Measurements from ENCODE around the gene SELENON. TPM values are rescaled to one million over a fixed set of nuclear protein-coding genes. Genes with fewer than 3 reads are reported as not detected.
A peak's percentile ranks its signal among the peaks of the same experiment; 100 is the strongest.

Gene SELENON
- total RNA-seq, 1 experiment from 2014 or later = 57.2 TPM

DNA sequence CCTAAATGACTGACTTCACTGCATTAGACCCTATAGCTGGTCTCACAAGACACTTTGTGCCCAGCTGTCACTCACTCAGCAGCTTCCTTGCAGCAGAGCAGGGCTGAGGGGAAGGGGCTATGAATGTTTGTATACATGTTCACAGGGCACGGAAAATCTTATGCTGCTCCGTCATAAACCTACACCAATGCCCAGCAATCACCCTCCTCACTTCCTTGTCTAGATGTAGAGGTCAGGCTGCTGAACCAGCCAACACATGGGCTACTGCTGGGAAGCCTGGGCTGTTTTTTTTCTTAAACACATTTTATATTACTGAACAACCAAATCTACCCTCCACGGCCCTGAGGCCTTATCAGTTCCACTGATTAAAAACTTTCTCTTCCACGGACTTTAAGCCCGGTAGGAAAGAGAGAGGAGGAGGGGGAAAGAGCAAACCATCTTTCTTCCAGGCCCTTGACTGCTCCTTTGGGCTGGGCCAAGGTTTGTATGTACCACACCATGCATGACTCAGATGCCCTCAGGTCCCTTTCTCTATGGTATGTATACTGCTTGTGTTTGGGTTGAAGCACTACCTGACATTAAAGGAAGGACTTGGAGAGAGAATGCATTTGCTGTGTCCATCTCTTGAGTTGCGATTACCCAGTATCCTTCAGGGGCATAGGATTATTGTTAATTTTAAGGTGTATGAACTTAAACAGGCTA is 32.5 kb downstream of the SELENON start:
- POLR2A ChIA-PET = no interaction called here

DNA sequence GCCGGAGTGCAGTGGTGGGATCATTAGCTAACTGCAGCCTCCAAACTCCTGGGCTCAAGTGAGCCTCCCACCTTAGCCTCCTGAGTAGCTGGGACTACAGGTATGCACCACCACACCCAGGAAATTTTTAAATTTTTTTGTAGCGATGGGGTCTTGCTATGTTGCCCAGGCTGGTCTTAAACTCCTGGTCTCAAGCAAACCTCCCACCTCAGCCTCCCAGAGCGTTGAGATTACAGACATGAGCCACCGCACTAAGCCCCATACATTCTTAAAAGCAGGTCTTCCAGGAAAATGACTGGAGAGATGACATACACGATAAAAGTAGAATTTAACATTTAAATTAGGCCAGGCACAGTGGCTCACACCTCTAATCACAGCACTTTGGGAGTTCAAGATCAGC is 33.2 kb downstream of the SELENON start:
- CTCF ChIA-PET = no interaction called here
- in situ Hi-C loops (cut with HindIII; ENCODE audit: low pct_unique_long_range_greater_than_20kb, low sequenced_read_pairs) = no loop called here
- TF ChIP-seq POLR2AphosphoS5 (IDR thresholded peaks at IDR 0.05; ENCODE audit: low read depth, low read length) (no peak), TCF7L2 (IDR thresholded peaks at IDR 0.05; ENCODE audit: low read depth, low read length) (no peak), SIN3A (IDR thresholded peaks at IDR 0.05; ENCODE audit: borderline replicate concordance, insufficient read depth, low read depth, low read length) (no peak)
- TF ChIP-seq, protein P1, sequence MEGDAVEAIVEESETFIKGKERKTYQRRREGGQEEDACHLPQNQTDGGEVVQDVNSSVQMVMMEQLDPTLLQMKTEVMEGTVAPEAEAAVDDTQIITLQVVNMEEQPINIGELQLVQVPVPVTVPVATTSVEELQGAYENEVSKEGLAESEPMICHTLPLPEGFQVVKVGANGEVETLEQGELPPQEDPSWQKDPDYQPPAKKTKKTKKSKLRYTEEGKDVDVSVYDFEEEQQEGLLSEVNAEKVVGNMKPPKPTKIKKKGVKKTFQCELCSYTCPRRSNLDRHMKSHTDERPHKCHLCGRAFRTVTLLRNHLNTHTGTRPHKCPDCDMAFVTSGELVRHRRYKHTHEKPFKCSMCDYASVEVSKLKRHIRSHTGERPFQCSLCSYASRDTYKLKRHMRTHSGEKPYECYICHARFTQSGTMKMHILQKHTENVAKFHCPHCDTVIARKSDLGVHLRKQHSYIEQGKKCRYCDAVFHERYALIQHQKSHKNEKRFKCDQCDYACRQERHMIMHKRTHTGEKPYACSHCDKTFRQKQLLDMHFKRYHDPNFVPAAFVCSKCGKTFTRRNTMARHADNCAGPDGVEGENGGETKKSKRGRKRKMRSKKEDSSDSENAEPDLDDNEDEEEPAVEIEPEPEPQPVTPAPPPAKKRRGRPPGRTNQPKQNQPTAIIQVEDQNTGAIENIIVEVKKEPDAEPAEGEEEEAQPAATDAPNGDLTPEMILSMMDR (IDR thresholded peaks at IDR 0.05) = no peak
- TF ChIP-seq, protein P2, sequence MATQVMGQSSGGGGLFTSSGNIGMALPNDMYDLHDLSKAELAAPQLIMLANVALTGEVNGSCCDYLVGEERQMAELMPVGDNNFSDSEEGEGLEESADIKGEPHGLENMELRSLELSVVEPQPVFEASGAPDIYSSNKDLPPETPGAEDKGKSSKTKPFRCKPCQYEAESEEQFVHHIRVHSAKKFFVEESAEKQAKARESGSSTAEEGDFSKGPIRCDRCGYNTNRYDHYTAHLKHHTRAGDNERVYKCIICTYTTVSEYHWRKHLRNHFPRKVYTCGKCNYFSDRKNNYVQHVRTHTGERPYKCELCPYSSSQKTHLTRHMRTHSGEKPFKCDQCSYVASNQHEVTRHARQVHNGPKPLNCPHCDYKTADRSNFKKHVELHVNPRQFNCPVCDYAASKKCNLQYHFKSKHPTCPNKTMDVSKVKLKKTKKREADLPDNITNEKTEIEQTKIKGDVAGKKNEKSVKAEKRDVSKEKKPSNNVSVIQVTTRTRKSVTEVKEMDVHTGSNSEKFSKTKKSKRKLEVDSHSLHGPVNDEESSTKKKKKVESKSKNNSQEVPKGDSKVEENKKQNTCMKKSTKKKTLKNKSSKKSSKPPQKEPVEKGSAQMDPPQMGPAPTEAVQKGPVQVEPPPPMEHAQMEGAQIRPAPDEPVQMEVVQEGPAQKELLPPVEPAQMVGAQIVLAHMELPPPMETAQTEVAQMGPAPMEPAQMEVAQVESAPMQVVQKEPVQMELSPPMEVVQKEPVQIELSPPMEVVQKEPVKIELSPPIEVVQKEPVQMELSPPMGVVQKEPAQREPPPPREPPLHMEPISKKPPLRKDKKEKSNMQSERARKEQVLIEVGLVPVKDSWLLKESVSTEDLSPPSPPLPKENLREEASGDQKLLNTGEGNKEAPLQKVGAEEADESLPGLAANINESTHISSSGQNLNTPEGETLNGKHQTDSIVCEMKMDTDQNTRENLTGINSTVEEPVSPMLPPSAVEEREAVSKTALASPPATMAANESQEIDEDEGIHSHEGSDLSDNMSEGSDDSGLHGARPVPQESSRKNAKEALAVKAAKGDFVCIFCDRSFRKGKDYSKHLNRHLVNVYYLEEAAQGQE (IDR thresholded peaks at IDR 0.05; ENCODE audit: insufficient read depth in 1 of 2, low read depth in 2 of 2, low read length in 1 of 2) = no peak

More for the DNA sequence above, 32.5 kb downstream of the SELENON start:
- H3K27me3 ChIP-seq (ENCODE audit: control insufficient read depth, insufficient read depth, low read length) = no peaks in the 10 kb centered on the region
- DNase-seq (ENCODE audit: low read depth, low spot score) (no peak), ATAC-seq (peak; percentile 44; the same call in 1 of the 2 replicates)
- TSS peak; percentile 62 for BruUV-seq (replicated peaks)
- intact Hi-C loops (cut with micrococcal nuclease; ENCODE audit: unreplicated experiment) = loop anchor here (10.0 kb wide), 1 partner anchor 162 kb away; the partner anchor contains the start of gene PAFAH2
- H3K9me3 ChIP-seq (ENCODE audit: control insufficient read depth, insufficient read depth, low read depth, low read length) = no peaks in the 10 kb centered on the region
- TF ChIP-seq, protein P1 (IDR thresholded peaks at IDR 0.05) = no peak
- TF ChIP-seq, protein P2 (IDR thresholded peaks at IDR 0.05; ENCODE audit: insufficient read depth in 1 of 2, low read depth in 2 of 2, low read length in 1 of 2) = no peak
- TF ChIP-seq TCF7L2 (IDR thresholded peaks at IDR 0.05; ENCODE audit: low read depth, low read length) = no peak
- TF ChIP-seq SIN3A (IDR thresholded peaks at IDR 0.05; ENCODE audit: borderline replicate concordance, insufficient read depth, low read depth, low read length) = no peak
- TF ChIP-seq POLR2AphosphoS5 (IDR thresholded peaks at IDR 0.05; ENCODE audit: low read depth, low read length) = no peak
- no peak overlapping the region for H3K4me3 ChIP-seq (ENCODE audit: low read depth in 2 of 2, low read length in 2 of 2)
- H3K4me1 ChIP-seq (ENCODE audit: control insufficient read depth, insufficient read depth, low read length) = peaks cover 5% of the 10 kb centered on the region; the same call in 1 of the 2 replicates
- in situ Hi-C loops (cut with HindIII; ENCODE audit: low pct_unique_long_range_greater_than_20kb, low sequenced_read_pairs) = no loop called here
- peaks cover 39% of the 10 kb centered on the region for H3K36me3 ChIP-seq (ENCODE audit: control insufficient read depth, insufficient read depth, low read length)
- H3K27ac ChIP-seq (ENCODE audit: low read length) = no peak overlapping the region
- CTCF ChIA-PET = no interaction called here

More for the DNA sequence above, 33.2 kb downstream of the SELENON start:
- Histone ChIP-seq H3K4me1 (ENCODE audit: control insufficient read depth, insufficient read depth, low read length) (peaks cover 5% of the 10 kb centered on the region; the same call in 1 of the 2 replicates), H3K4me3 (ENCODE audit: low read depth in 2 of 2, low read length in 2 of 2) (no peak overlapping the region), H3K9me3 (ENCODE audit: control insufficient read depth, insufficient read depth, low read depth, low read length) (no peaks in the 10 kb centered on the region), H3K27me3 (ENCODE audit: control insufficient read depth, insufficient read depth, low read length) (no peaks in the 10 kb centered on the region), H3K36me3 (ENCODE audit: control insufficient read depth, insufficient read depth, low read length) (peaks cover 39% of the 10 kb centered on the region), H3K27ac (ENCODE audit: low read length) (no peak overlapping the region)
- DNase-seq (ENCODE audit: low read depth, low spot score) = no peak
- intact Hi-C loops (cut with micrococcal nuclease; ENCODE audit: unreplicated experiment) = loop anchor here (10.0 kb wide), 1 partner anchor 162 kb away; the partner anchor contains the start of gene PAFAH2
- POLR2A ChIA-PET = no interaction called here
- BruUV-seq (replicated peaks) = no TSS peak
- no peak for ATAC-seq
